ENCODE results near the gene AGPAT4. TPM values are rescaled to one million over a fixed set of nuclear protein-coding genes. Genes with fewer than 3 reads are reported as not detected.

The AGPAT4 gene
- polyA plus RNA-seq, 1 of the 3 experiments (the other 2 are of a cell fraction) = 3.9 TPM

DNA sequence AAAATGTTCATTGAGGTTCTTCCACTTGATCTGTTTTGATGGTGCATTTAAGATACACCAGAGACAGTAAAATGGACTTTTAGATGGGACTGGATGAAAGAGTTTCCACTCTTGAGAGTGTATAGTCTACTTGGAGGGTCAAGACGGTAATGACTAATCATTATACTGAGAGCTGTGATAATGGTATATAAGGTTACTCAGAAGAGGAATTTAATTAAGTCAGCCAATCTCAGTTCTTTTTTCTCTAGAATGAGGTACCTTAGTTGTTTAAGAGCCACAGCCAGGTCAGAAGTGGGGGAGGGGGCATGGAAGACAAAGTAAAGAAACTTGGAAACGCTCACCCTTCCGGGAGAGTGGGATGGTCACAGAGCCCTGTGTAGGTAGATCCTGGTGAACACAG, 158.4 kb downstream of the AGPAT4 start:
- CTCF ChIA-PET = interaction anchor here (0.6 to 2.3 kb wide), 3 partner anchors 14 to 1617 kb away, joined by 3 to 8 read pairs (median 3); no protein-coding TSS in a partner anchor
- peaks cover 60 to 80% of the 10 kb centered on the region in 2 experiments for H3K36me3 ChIP-seq (replicated peaks in 1 of 2; ENCODE audit: control insufficient read depth in 1 of 2, insufficient read depth in 2 of 2, low read length in 1 of 2)
- no peak overlapping the region for H2AFZ ChIP-seq (ENCODE audit: low read depth)
- no peaks in the 10 kb centered on the region for H3K27me3 ChIP-seq (ENCODE audit: insufficient read depth)
- H3K9me3 ChIP-seq = peaks cover 11% of the 10 kb centered on the region; the same call in 1 of the 2 replicates
- no peaks in the 10 kb centered on the region for H3K79me2 ChIP-seq (ENCODE audit: insufficient read depth)
- H4K20me1 ChIP-seq (ENCODE audit: insufficient read depth) = no peaks in the 10 kb centered on the region
- no peaks in the 10 kb centered on the region for H3K9me2 ChIP-seq
- no peak overlapping the region for H3K4me3 ChIP-seq (ENCODE audit: low read depth in 2 of 2, low read length in 1 of 2)
- H3K4me2 ChIP-seq = no peak overlapping the region
- H3K27ac ChIP-seq (ENCODE audit: low read depth in 2 of 2, low read length in 1 of 2) = no peak overlapping the region
- 100% methylated on average over 3 of the region's 3 CpGs for WGBS (ENCODE audit: low lambda C conversion rate)
- DNase-seq = no peak
- H3K9ac ChIP-seq = no peak overlapping the region
- POLR2A ChIA-PET = no interaction called here
- no peaks in the 10 kb centered on the region for H3K4me1 ChIP-seq (ENCODE audit: control insufficient read depth in 1 of 2, insufficient read depth in 2 of 2, low read depth in 1 of 2, low read length in 1 of 2)
- peaks cover 7% of the 10 kb centered on the region for H3F3A ChIP-seq (replicated peaks; ENCODE audit: insufficient read depth)
- TF ChIP-seq, protein P1, sequence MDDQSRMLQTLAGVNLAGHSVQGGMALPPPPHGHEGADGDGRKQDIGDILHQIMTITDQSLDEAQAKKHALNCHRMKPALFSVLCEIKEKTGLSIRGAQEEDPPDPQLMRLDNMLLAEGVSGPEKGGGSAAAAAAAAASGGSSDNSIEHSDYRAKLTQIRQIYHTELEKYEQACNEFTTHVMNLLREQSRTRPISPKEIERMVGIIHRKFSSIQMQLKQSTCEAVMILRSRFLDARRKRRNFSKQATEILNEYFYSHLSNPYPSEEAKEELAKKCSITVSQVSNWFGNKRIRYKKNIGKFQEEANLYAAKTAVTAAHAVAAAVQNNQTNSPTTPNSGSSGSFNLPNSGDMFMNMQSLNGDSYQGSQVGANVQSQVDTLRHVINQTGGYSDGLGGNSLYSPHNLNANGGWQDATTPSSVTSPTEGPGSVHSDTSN (IDR thresholded peaks at IDR 0.05) = no peak
- TF ChIP-seq NRF1 (IDR thresholded peaks at IDR 0.05; ENCODE audit: low read depth, low read length) (no peak), NFIC (IDR thresholded peaks at IDR 0.05; ENCODE audit: borderline replicate concordance) (no peak), RAD21 (IDR thresholded peaks at IDR 0.05; ENCODE audit: low read length) (no peak), CHD2 (IDR thresholded peaks at IDR 0.05; ENCODE audit: low read length, partially characterized antibody) (no peak), YY1 (IDR thresholded peaks at IDR 0.05; ENCODE audit: low read depth) (no peak), POLR2AphosphoS5 (IDR thresholded peaks at IDR 0.05; ENCODE audit: low read depth, low read length) (no peak), JUND (IDR thresholded peaks at IDR 0.05) (no peak)
- TF ChIP-seq, protein P2, sequence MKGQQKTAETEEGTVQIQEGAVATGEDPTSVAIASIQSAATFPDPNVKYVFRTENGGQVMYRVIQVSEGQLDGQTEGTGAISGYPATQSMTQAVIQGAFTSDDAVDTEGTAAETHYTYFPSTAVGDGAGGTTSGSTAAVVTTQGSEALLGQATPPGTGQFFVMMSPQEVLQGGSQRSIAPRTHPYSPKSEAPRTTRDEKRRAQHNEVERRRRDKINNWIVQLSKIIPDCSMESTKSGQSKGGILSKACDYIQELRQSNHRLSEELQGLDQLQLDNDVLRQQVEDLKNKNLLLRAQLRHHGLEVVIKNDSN (IDR thresholded peaks at IDR 0.05; ENCODE audit: borderline replicate concordance, low read depth) = no peak
- TF ChIP-seq, protein P3, sequence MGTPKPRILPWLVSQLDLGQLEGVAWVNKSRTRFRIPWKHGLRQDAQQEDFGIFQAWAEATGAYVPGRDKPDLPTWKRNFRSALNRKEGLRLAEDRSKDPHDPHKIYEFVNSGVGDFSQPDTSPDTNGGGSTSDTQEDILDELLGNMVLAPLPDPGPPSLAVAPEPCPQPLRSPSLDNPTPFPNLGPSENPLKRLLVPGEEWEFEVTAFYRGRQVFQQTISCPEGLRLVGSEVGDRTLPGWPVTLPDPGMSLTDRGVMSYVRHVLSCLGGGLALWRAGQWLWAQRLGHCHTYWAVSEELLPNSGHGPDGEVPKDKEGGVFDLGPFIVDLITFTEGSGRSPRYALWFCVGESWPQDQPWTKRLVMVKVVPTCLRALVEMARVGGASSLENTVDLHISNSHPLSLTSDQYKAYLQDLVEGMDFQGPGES (IDR thresholded peaks at IDR 0.05; ENCODE audit: low read depth, low read length) = no peak
- TF ChIP-seq, protein P4, sequence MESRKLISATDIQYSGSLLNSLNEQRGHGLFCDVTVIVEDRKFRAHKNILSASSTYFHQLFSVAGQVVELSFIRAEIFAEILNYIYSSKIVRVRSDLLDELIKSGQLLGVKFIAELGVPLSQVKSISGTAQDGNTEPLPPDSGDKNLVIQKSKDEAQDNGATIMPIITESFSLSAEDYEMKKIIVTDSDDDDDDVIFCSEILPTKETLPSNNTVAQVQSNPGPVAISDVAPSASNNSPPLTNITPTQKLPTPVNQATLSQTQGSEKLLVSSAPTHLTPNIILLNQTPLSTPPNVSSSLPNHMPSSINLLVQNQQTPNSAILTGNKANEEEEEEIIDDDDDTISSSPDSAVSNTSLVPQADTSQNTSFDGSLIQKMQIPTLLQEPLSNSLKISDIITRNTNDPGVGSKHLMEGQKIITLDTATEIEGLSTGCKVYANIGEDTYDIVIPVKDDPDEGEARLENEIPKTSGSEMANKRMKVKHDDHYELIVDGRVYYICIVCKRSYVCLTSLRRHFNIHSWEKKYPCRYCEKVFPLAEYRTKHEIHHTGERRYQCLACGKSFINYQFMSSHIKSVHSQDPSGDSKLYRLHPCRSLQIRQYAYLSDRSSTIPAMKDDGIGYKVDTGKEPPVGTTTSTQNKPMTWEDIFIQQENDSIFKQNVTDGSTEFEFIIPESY (IDR thresholded peaks at IDR 0.05; ENCODE audit: borderline replicate concordance, low read depth) = no peak
- TF ChIP-seq, protein P5, sequence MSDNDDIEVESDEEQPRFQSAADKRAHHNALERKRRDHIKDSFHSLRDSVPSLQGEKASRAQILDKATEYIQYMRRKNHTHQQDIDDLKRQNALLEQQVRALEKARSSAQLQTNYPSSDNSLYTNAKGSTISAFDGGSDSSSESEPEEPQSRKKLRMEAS (IDR thresholded peaks at IDR 0.05; ENCODE audit: low read depth) = no peak

DNA sequence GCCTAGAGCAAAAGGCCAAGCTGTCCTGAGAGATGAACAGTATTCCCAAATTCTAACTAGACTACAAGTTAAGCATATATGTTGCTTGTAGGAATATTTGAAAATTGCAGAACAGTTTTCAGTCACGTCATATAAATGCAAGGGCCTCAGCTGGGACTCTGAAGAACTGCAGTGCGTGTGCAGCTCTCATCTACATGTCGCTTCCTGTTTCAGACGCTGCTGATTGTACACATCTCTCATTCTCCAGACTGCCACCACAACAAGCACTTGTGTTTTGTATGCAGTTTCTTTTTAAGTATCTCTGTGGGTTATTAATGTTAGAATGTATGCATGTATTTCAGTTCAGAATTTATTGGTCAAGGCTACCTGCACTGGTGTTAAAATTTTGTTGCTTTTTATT, 162.6 kb downstream of the AGPAT4 start:
- no peaks in the 10 kb centered on the region for H4K20me1 ChIP-seq (ENCODE audit: insufficient read depth)
- H3K9me3 ChIP-seq = no peaks in the 10 kb centered on the region
- no peak for DNase-seq
- no peaks in the 10 kb centered on the region for H3K79me2 ChIP-seq (ENCODE audit: insufficient read depth)
- 0 out of 4 replicates have a peak, but pooled peaks cover 0 to 4% of the 10 kb centered on the region in 2 experiments for H3K4me1 ChIP-seq (ENCODE audit: control insufficient read depth in 1 of 2, insufficient read depth in 2 of 2, low read depth in 1 of 2, low read length in 1 of 2)
- ChIA-PET CTCF (interaction anchor here (1.0 to 1.1 kb wide), 2 partner anchors 259 to 263 kb away, joined by 3 read pairs; no protein-coding TSS in a partner anchor), POLR2A (no interaction called here)
- H3K4me3 ChIP-seq (ENCODE audit: low read depth in 2 of 2, low read length in 1 of 2) = no peak overlapping the region
- H2AFZ ChIP-seq (ENCODE audit: low read depth) = no peak overlapping the region
- H3K27me3 ChIP-seq (ENCODE audit: insufficient read depth) = no peaks in the 10 kb centered on the region
- 98% methylated on average over 4 of the region's 4 CpGs for WGBS (ENCODE audit: low lambda C conversion rate)
- H3F3A ChIP-seq (replicated peaks; ENCODE audit: insufficient read depth) = no peaks in the 10 kb centered on the region
- TF ChIP-seq ELF1 (IDR thresholded peaks at IDR 0.05) (no peak), FOSL2 (IDR thresholded peaks at IDR 0.05; ENCODE audit: borderline replicate concordance, low read depth) (no peak), YY1 (IDR thresholded peaks at IDR 0.05; ENCODE audit: low read depth) (no peak), GATA2 (CRISPR knock-in tag; IDR thresholded peaks at IDR 0.05) (no peak), EP300 (IDR thresholded peaks at IDR 0.05; ENCODE audit: borderline replicate concordance in 1 of 2, low read depth in 1 of 2, low read length in 1 of 2) (no peak), RAD21 (IDR thresholded peaks at IDR 0.05; ENCODE audit: low read length) (no peak), CHD2 (IDR thresholded peaks at IDR 0.05; ENCODE audit: low read length, partially characterized antibody) (no peak)
- TF ChIP-seq, protein P5 (IDR thresholded peaks at IDR 0.05; ENCODE audit: low read depth) = no peak
- TF ChIP-seq, protein P4 (IDR thresholded peaks at IDR 0.05; ENCODE audit: borderline replicate concordance, low read depth) = no peak
- H3K9me2 ChIP-seq = no peaks in the 10 kb centered on the region
- no peak overlapping the region for H3K4me2 ChIP-seq
- no peak overlapping the region for H3K9ac ChIP-seq
- no peak overlapping the region for H3K27ac ChIP-seq (ENCODE audit: low read depth in 2 of 2, low read length in 1 of 2)
- peaks cover 58 to 86% of the 10 kb centered on the region in 2 experiments for H3K36me3 ChIP-seq (replicated peaks in 1 of 2; ENCODE audit: control insufficient read depth in 1 of 2, insufficient read depth in 2 of 2, low read length in 1 of 2)
